Panc1 (cell line): ENCODE data around the gene CDC42EP5. TPM values are rescaled to one million over a fixed set of nuclear protein-coding genes. Genes with fewer than 3 reads are reported as not detected.

ENCODE experiments used
- ATAC-seq: fragments of 200-7000 bp; cut with Tn5 transposase; 2 replicates; pipeline ENCODE4 v1.9.1; 2020; ENCODE audit warnings: mild to moderate bottlenecking, moderate library complexity
- BruUV-seq: library from RNA; stranded (reverse); fragments of 400-500 nt; replicated peaks from 2 replicates; lab custom pipeline; 2021; lab: Mats Ljungman, UMichigan
- CTCF ChIA-PET: fragments of 300-600 bp; sonication (Branson Sonifier 250); formaldehyde crosslinking; loops from one replicate; lab custom pipeline; 2022; ENCODE audit warnings: antibody characterized with exemption; lab: Charles Lee
- POLR2A ChIA-PET: fragments of 300-600 bp; sonication (Branson Sonifier 250); formaldehyde crosslinking; loops from one replicate; lab custom pipeline; 2022; ENCODE audit warnings: antibody characterized with exemption; lab: Charles Lee
- DNase-seq: peaks from one replicate; pipeline ENCODE4 v3.0.0-alpha.2; 2010; ENCODE audit warnings: low read depth, low spot score
- H3K27ac ChIP-seq: 2 replicates; pipeline ENCODE4 v1.5.1; 2011; ENCODE audit warnings: mild to moderate bottlenecking, low read length, inconsistent platforms
- H3K27me3 ChIP-seq: fragments of 200-500 bp; sonication (Bioruptor generic); 2 replicates; pipeline ENCODE4 v1.6.0; 2014; ENCODE audit warnings: low read length, inconsistent platforms; ENCODE audit not compliant: control insufficient read depth, insufficient read depth
- H3K36me3 ChIP-seq: fragments of 200-500 bp; sonication (Bioruptor generic); 2 replicates; pipeline ENCODE4 v1.5.1; 2014; ENCODE audit warnings: inconsistent platforms, mild to moderate bottlenecking, low read length, moderate library complexity; ENCODE audit not compliant: control insufficient read depth, insufficient read depth
- H3K4me1 ChIP-seq: 2 replicates; pipeline ENCODE4 v1.5.1; 2011; ENCODE audit warnings: inconsistent platforms, mild to moderate bottlenecking, low read length, moderate library complexity; ENCODE audit not compliant: control insufficient read depth, insufficient read depth
- H3K4me3 ChIP-seq, 2 experiments: 2 replicates each; pipeline ENCODE4 v1.5.1; 2011 to 2012; ENCODE audit warnings: low read depth in 2 of 2, low read length in 2 of 2, mild to moderate bottlenecking in 2 of 2, inconsistent platforms in 1 of 2, moderate library complexity in 1 of 2
- H3K9me3 ChIP-seq: fragments of 200-500 bp; sonication (Bioruptor generic); 2 replicates; pipeline ENCODE4 v1.5.1; 2014; ENCODE audit warnings: low read depth, mild to moderate bottlenecking, inconsistent platforms, low read length, moderate library complexity; ENCODE audit not compliant: control insufficient read depth, insufficient read depth
- POLR2AphosphoS5 ChIP-seq: IDR thresholded peaks from 2 replicates; pipeline ENCODE4 v1.6.1; 2012; ENCODE audit warnings: mild to moderate bottlenecking, low read depth, low read length, moderate library complexity
- REST ChIP-seq, 2 experiments: IDR thresholded peaks; 2 replicates each; pipeline ENCODE4 v1.6.1; 2011 to 2012; ENCODE audit warnings: low read depth in 2 of 2, control low read depth in 1 of 2, low read length in 1 of 2, mild to moderate bottlenecking in 1 of 2, moderate library complexity in 1 of 2; ENCODE audit not compliant: insufficient read depth in 1 of 2
- SIN3A ChIP-seq: IDR thresholded peaks from 2 replicates; pipeline ENCODE4 v1.6.1; 2012; ENCODE audit warnings: low read depth, mild to moderate bottlenecking, low read length, moderate library complexity, borderline replicate concordance; ENCODE audit not compliant: insufficient read depth
- TCF7L2 ChIP-seq: IDR thresholded peaks from 2 replicates; pipeline ENCODE4 v1.6.1; 2011; ENCODE audit warnings: mild to moderate bottlenecking, low read depth, low read length, inconsistent platforms
- in situ Hi-C: cut with HindIII; loops from 2 replicates; pipeline ENCODE4 v1.10.0; 2016; ENCODE audit warnings: low sequenced_read_pairs, low pct_unique_long_range_greater_than_20kb
- intact Hi-C: fragments of 100-400 bp; cut with micrococcal nuclease; formaldehyde crosslinking; loops from one replicate; pipeline ENCODE4 v1.10.0; 2022; ENCODE audit not compliant: unreplicated experiment
- total RNA-seq: library from RNA; stranded (reverse); gene quantifications from one replicate; pipeline ENCODE4 v1.2.1, GENCODE V29; 2021; ENCODE audit not compliant: unreplicated experiment
- TF ChIP-seq, protein P1 (sequence below): fragments of 450-650 bp; IDR thresholded peaks from 2 replicates; pipeline ENCODE4 v1.5.1; 2017; ENCODE audit warnings: mild to moderate bottlenecking

CDC42EP5 gene
- total RNA-seq, 1 experiment from 2014 or later = 7.1 TPM

DNA sequence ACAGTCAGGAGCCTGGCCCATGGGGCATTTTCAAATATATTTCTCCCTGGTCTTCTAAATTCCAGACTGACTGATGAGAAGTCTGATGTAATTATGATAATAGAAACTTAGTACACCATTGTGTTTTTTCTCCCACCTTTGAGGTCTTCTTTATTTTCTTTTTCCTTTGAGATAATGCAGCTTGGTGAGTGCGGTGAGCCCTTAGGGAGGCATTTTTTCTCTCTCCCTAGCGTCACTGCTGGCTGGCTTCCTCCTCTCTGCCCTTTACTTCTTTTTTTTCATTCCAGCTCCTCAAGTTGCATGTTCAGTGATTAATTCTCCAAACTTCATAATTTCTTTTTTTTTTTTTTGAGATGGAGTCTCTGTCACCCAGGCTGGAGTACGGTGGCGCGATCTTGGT is 12.8 kb upstream of the CDC42EP5 start:
- TF ChIP-seq, protein P1, sequence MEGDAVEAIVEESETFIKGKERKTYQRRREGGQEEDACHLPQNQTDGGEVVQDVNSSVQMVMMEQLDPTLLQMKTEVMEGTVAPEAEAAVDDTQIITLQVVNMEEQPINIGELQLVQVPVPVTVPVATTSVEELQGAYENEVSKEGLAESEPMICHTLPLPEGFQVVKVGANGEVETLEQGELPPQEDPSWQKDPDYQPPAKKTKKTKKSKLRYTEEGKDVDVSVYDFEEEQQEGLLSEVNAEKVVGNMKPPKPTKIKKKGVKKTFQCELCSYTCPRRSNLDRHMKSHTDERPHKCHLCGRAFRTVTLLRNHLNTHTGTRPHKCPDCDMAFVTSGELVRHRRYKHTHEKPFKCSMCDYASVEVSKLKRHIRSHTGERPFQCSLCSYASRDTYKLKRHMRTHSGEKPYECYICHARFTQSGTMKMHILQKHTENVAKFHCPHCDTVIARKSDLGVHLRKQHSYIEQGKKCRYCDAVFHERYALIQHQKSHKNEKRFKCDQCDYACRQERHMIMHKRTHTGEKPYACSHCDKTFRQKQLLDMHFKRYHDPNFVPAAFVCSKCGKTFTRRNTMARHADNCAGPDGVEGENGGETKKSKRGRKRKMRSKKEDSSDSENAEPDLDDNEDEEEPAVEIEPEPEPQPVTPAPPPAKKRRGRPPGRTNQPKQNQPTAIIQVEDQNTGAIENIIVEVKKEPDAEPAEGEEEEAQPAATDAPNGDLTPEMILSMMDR = no peak
- TF ChIP-seq REST (IDR thresholded peaks at IDR 0.05; ENCODE audit: insufficient read depth in 1 of 2, low read depth in 2 of 2, low read length in 1 of 2) (no peak), TCF7L2 (no peak), SIN3A (no peak), POLR2AphosphoS5 (no peak)
- Histone ChIP-seq H3K36me3 (no peaks in the 10 kb centered on the region), H3K27me3 (peaks cover 9% of the 10 kb centered on the region; the same call in 1 of the 2 replicates), H3K27ac (no peak overlapping the region), H3K4me1 (no peaks in the 10 kb centered on the region), H3K9me3 (no peaks in the 10 kb centered on the region), H3K4me3 (no peak overlapping the region)
- POLR2A ChIA-PET = interaction anchor here (0.6 to 0.7 kb wide), 3 partner anchors 20 to 372 kb away, joined by 4 to 8 read pairs (median 7); no protein-coding TSS in a partner anchor
- in situ Hi-C loops (no loop called here), intact Hi-C loops (loop anchor here (10.0 kb wide), 1 partner anchor 69 kb away; no protein-coding TSS in a partner anchor)
- CTCF ChIA-PET = interaction anchor here (0.7 kb wide), 1 partner anchor 9 kb away, joined by 3 read pairs; no protein-coding TSS in a partner anchor
- BruUV-seq = no TSS peak
- no peak for ATAC-seq
- no peak for DNase-seq

- no peaks in the 10 kb centered on the region for H3K9me3 ChIP-seq
- in situ Hi-C loops = no loop called here
- TF ChIP-seq REST (IDR thresholded peaks at IDR 0.05; ENCODE audit: insufficient read depth in 1 of 2, low read depth in 2 of 2, low read length in 1 of 2) (no peak), SIN3A (no peak), TCF7L2 (no peak), POLR2AphosphoS5 (no peak)
- TF ChIP-seq, protein P1 = no peak
- peaks cover 7% of the 10 kb centered on the region; the same call in 1 of the 2 replicates for H3K27me3 ChIP-seq
- ATAC-seq (no peak), DNase-seq (no peak)
- ChIA-PET CTCF (no interaction called here), POLR2A (no interaction called here)
- no TSS peak for BruUV-seq
- no peaks in the 10 kb centered on the region for H3K4me1 ChIP-seq
- no peak overlapping the region for H3K4me3 ChIP-seq
- no peak overlapping the region for H3K27ac ChIP-seq
- intact Hi-C loops = loop anchor here (5.0 to 10.0 kb wide), 2 partner anchors 70 to 193 kb away; no protein-coding TSS in a partner anchor
- no peaks in the 10 kb centered on the region for H3K36me3 ChIP-seq
Observed at GRCh38 chr19:54484451-54484850, 11.4 kb upstream of the CDC42EP5 start.
